Astrocyte (in vitro differentiated cells and primary cell): ENCODE results near the gene LRCH1. TPM values are rescaled to one million over a fixed set of nuclear protein-coding genes. Genes with fewer than 3 reads are reported as not detected.

Source experiments
- DNase-seq: peaks from one replicate; pipeline ENCODE4 v3.0.0-alpha.2; 2010; ENCODE audit warnings: low read depth
- FAIRE-seq: peaks from 2 replicates; lab custom pipeline; 2011; peaks lifted over from hg19 to GRCh38; lab: Jason Lieb, UNC
- H2AFZ ChIP-seq: 2 replicates; pipeline ENCODE4 v1.6.0; 2012; ENCODE audit warnings: low read depth, low read length, inconsistent platforms
- H3K27ac ChIP-seq: 2 replicates; pipeline ENCODE4 v1.5.1; 2011; ENCODE audit warnings: low read depth, low read length, inconsistent platforms
- H3K27me3 ChIP-seq: 2 replicates; pipeline ENCODE4 v1.6.0; 2011; ENCODE audit warnings: low read length, inconsistent platforms; ENCODE audit not compliant: insufficient read depth
- H3K36me3 ChIP-seq: 2 replicates; pipeline ENCODE4 v1.5.1; 2011; ENCODE audit warnings: low read length, inconsistent platforms; ENCODE audit not compliant: insufficient read depth
- H3K4me1 ChIP-seq: 2 replicates; pipeline ENCODE4 v1.5.1; 2011; ENCODE audit warnings: low read length, inconsistent platforms; ENCODE audit not compliant: insufficient read depth
- H3K4me2 ChIP-seq: 2 replicates; pipeline ENCODE4 v1.6.0; 2012; ENCODE audit warnings: low read length, inconsistent platforms
- H3K4me3 ChIP-seq: 2 replicates; pipeline ENCODE4 v1.5.1; 2011; ENCODE audit warnings: low read depth, mild to moderate bottlenecking, low read length, inconsistent platforms; ENCODE audit not compliant: insufficient read depth
- H3K79me2 ChIP-seq: 2 replicates; pipeline ENCODE4 v1.6.0; 2012; ENCODE audit warnings: mild to moderate bottlenecking, low read length, inconsistent platforms; ENCODE audit not compliant: insufficient read depth
- H3K9ac ChIP-seq: 2 replicates; pipeline ENCODE4 v1.6.0; 2012; ENCODE audit warnings: mild to moderate bottlenecking, low read length, inconsistent platforms
- H3K9me3 ChIP-seq: 2 replicates; pipeline ENCODE4 v1.5.1; 2012; ENCODE audit warnings: low read depth, mild to moderate bottlenecking, low read length, inconsistent platforms; ENCODE audit not compliant: insufficient read depth
- H4K20me1 ChIP-seq: 2 replicates; pipeline ENCODE4 v1.6.0; 2012; ENCODE audit warnings: low read length, inconsistent platforms; ENCODE audit not compliant: insufficient read depth
- H3K27ac Mint-ChIP-seq: one replicate; pipeline ENCODE4 v1.8.0; 2021; ENCODE audit warnings: mild to moderate bottlenecking, mixed read lengths; ENCODE audit not compliant: unreplicated experiment
- H3K27me3 Mint-ChIP-seq: one replicate; pipeline ENCODE4 v1.8.0; 2021; ENCODE audit warnings: low read depth, mixed read lengths; ENCODE audit not compliant: unreplicated experiment
- H3K36me3 Mint-ChIP-seq: one replicate; pipeline ENCODE4 v1.8.0; 2021; ENCODE audit warnings: low read depth, mixed read lengths; ENCODE audit not compliant: unreplicated experiment
- H3K4me1 Mint-ChIP-seq: one replicate; pipeline ENCODE4 v1.8.0; 2021; ENCODE audit warnings: low read depth, mixed read lengths; ENCODE audit not compliant: unreplicated experiment
- H3K4me3 Mint-ChIP-seq: one replicate; pipeline ENCODE4 v1.8.0; 2021; ENCODE audit warnings: mild to moderate bottlenecking, moderate library complexity, mixed read lengths; ENCODE audit not compliant: unreplicated experiment
- H3K9me3 Mint-ChIP-seq: one replicate; pipeline ENCODE4 v1.8.0; 2021; ENCODE audit warnings: mild to moderate bottlenecking, mixed read lengths; ENCODE audit not compliant: unreplicated experiment
- CTCF ChIP-seq: IDR thresholded peaks from 2 replicates; pipeline ENCODE4 v1.5.1; 2011; ENCODE audit warnings: low read depth, mild to moderate bottlenecking, inconsistent platforms, low read length, moderate library complexity; ENCODE audit not compliant: insufficient read depth
- EZH2 ChIP-seq: IDR thresholded peaks from 2 replicates; pipeline ENCODE4 v1.6.1; 2012; ENCODE audit warnings: mild to moderate bottlenecking, low read length, inconsistent platforms; ENCODE audit not compliant: insufficient read depth
- total RNA-seq: library from RNA; stranded (reverse); gene quantifications from 2 replicates; pipeline ENCODE4 v1.2.1, GENCODE V29; 2021

The LRCH1 gene
- total RNA-seq, 1 donor from 2014 or later = 17.7 TPM

GRCh38 chr13:46535825-46536224 is 17.1 kb upstream of the LRCH1 start:
- Mint-ChIP-seq H3K9me3 (no peaks in the 10 kb centered on the region), H3K36me3 (no peaks in the 10 kb centered on the region), H3K27ac (no peak overlapping the region), H3K4me3 (no peak overlapping the region), H3K4me1 (peaks cover 6% of the 10 kb centered on the region), H3K27me3 (peaks cover 3% of the 10 kb centered on the region)
- Histone ChIP-seq H3K9me3 (no peaks in the 10 kb centered on the region), H4K20me1 (no peaks in the 10 kb centered on the region), H3K36me3 (no peaks in the 10 kb centered on the region), H3K4me3 (no peak overlapping the region), H3K79me2 (no peaks in the 10 kb centered on the region), H2AFZ (no peak overlapping the region), H3K4me2 (no peak overlapping the region), H3K27ac (no peak overlapping the region), H3K27me3 (no peaks in the 10 kb centered on the region), H3K9ac (no peak overlapping the region), H3K4me1 (no peaks in the 10 kb centered on the region)
- no peak for FAIRE-seq
- TF ChIP-seq EZH2 = no peak
- TF ChIP-seq CTCF = no peak
- DNase-seq = no peak

DNA sequence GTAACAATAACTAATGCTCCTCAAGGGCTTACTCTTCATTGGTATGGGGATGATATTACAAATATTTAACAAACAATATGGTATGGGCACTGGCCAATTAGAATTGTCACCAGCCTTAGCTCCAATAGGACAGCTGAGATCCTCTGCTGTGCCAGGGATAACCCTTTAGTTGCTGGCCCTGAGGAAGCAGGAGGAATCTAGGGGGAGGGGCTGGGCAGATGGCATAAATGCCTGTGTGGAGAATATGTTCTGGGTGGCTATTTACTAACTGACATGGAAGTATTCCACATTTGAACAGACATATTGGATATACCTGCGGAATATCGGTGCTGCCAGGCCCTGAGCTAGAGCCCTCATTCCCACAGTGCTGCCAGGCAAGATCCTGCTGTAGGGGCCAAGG is 16.6 kb upstream of the LRCH1 start:
- H3K27me3 ChIP-seq = no peaks in the 10 kb centered on the region
- no peak for DNase-seq
- no peaks in the 10 kb centered on the region for H4K20me1 ChIP-seq
- H3K4me3 Mint-ChIP-seq = no peak overlapping the region
- H3K9me3 Mint-ChIP-seq = no peaks in the 10 kb centered on the region
- H3K27ac ChIP-seq = no peak overlapping the region
- no peaks in the 10 kb centered on the region for H3K36me3 ChIP-seq
- no peaks in the 10 kb centered on the region for H3K4me1 ChIP-seq
- no peak overlapping the region for H3K9ac ChIP-seq
- H3K9me3 ChIP-seq = no peaks in the 10 kb centered on the region
- no peak overlapping the region for H2AFZ ChIP-seq
- no peak for FAIRE-seq
- peaks cover 2% of the 10 kb centered on the region for H3K27me3 Mint-ChIP-seq
- H3K36me3 Mint-ChIP-seq = no peaks in the 10 kb centered on the region
- H3K4me1 Mint-ChIP-seq = peaks cover 6% of the 10 kb centered on the region
- no peaks in the 10 kb centered on the region for H3K79me2 ChIP-seq
- TF ChIP-seq EZH2 (no peak), CTCF (no peak)
- no peak overlapping the region for H3K4me3 ChIP-seq
- no peak overlapping the region for H3K4me2 ChIP-seq
- peak overlapping the region; percentile 29 for H3K27ac Mint-ChIP-seq

- H3K4me3 ChIP-seq = no peak overlapping the region
- no peaks in the 10 kb centered on the region for H4K20me1 ChIP-seq
- H3K4me3 Mint-ChIP-seq = no peak overlapping the region
- TF ChIP-seq EZH2 = no peak
- no peak for TF ChIP-seq CTCF
- H3K4me2 ChIP-seq = no peak overlapping the region
- no peaks in the 10 kb centered on the region for H3K9me3 Mint-ChIP-seq
- H3K79me2 ChIP-seq = no peaks in the 10 kb centered on the region
- no peak overlapping the region for H3K9ac ChIP-seq
- no peaks in the 10 kb centered on the region for H3K36me3 Mint-ChIP-seq
- DNase-seq = no peak
- no peaks in the 10 kb centered on the region for H3K4me1 ChIP-seq
- H3K27ac Mint-ChIP-seq = no peak overlapping the region
- H3K27me3 ChIP-seq = no peaks in the 10 kb centered on the region
- no peak overlapping the region for H2AFZ ChIP-seq
- H3K4me1 Mint-ChIP-seq = peaks cover 6% of the 10 kb centered on the region
- H3K27me3 Mint-ChIP-seq = no peaks in the 10 kb centered on the region
- no peak overlapping the region for H3K27ac ChIP-seq
- FAIRE-seq = no peak
- no peaks in the 10 kb centered on the region for H3K9me3 ChIP-seq
- H3K36me3 ChIP-seq = no peaks in the 10 kb centered on the region
Measured at GRCh38 chr13:46539231-46539630, 13.7 kb upstream of the LRCH1 start.
